Thoracic aorta (tissue), 2 donors: ENCODE measurements around the gene SNCAIP. TPM values are rescaled to one million over a fixed set of nuclear protein-coding genes. Genes with fewer than 3 reads are reported as not detected.

Experiments
- ATAC-seq: fragments of 150-250 bp; one replicate; pipeline ENCODE4 v1.8.0; 2017; ENCODE audit warnings: low read depth; ENCODE audit not compliant: insufficient number of reproducible peaks, low FRiP score
- DNase-seq: peaks from one replicate; pipeline ENCODE4 v3.0.0-alpha.2; 2020; ENCODE audit warnings: low spot score
- H3K27ac ChIP-seq, 2 donors: fragments of 200-600 bp; sonication (generic); 1 replicate in 1 of 2; 2 replicates in 1 of 2; pipeline ENCODE4 v1.5.1; 2016; ENCODE audit warnings: mild to moderate bottlenecking in 2 of 2, moderate library complexity in 2 of 2
- H3K27me3 ChIP-seq: fragments of 200-600 bp; sonication (generic); replicated peaks from 2 replicates; pipeline ENCODE4 v1.6.0; 2016; ENCODE audit warnings: mild to moderate bottlenecking; ENCODE audit not compliant: insufficient read depth
- H3K36me3 ChIP-seq: fragments of 200-600 bp; sonication (generic); one replicate; pipeline ENCODE4 v1.5.1; 2016
- H3K4me1 ChIP-seq, 2 donors: fragments of 200-600 bp; sonication (generic); 1 replicate in 1 of 2; 2 replicates in 1 of 2; pipeline versions ENCODE4 v1.5.1 to v1.6.0; 2016; ENCODE audit warnings: low read depth in 2 of 2, mild to moderate bottlenecking in 1 of 2; ENCODE audit not compliant: control insufficient read depth in 1 of 2
- H3K4me3 ChIP-seq: fragments of 200-600 bp; sonication (generic); 2 replicates; pipeline ENCODE4 v1.5.1; 2016; ENCODE audit warnings: mild to moderate bottlenecking
- H3K9me3 ChIP-seq: fragments of 200-600 bp; sonication (generic); 2 replicates; pipeline ENCODE4 v1.5.1; 2016
- CTCF ChIP-seq: fragments of 200-600 bp; sonication (generic); IDR thresholded peaks from one replicate; pipeline ENCODE4 v1.5.1; 2019; ENCODE audit warnings: antibody characterized with exemption
- total RNA-seq, 2 donors: library from RNA; depleted of rRNA; stranded (reverse); fragments of >200 nt; gene quantifications; one replicate each; pipeline versions ENCODE4 v1.1.0 to v1.2.3, GENCODE V29; 2016

Gene SNCAIP
- total RNA-seq, 2 donors from 2014 or later = 4.5 to 8.5 TPM

GRCh38 chr5:122304471-122305215 lies 7.4 kb upstream of the SNCAIP start:
- Histone ChIP-seq H3K4me3 (no peak overlapping the region), H3K36me3 (no peaks in the 10 kb centered on the region), H3K27ac (no peak overlapping the region), H3K9me3 (no peaks in the 10 kb centered on the region), H3K4me1 (no peaks in the 10 kb centered on the region), H3K27me3 (no peaks in the 10 kb centered on the region)
- DNase-seq (no peak), ATAC-seq (no peak)
- TF ChIP-seq CTCF = no peak

GRCh38 chr5:122306461-122306860 lies 5.6 kb upstream of the SNCAIP start:
- Histone ChIP-seq H3K36me3 (no peaks in the 10 kb centered on the region), H3K4me3 (no peak overlapping the region), H3K27me3 (no peaks in the 10 kb centered on the region), H3K4me1 (no peaks in the 10 kb centered on the region), H3K27ac (no peak overlapping the region), H3K9me3 (no peaks in the 10 kb centered on the region)
- DNase-seq (no peak), ATAC-seq (no peak)
- no peak for TF ChIP-seq CTCF

GRCh38 chr5:122310889-122311288 lies 1.1 kb upstream of the SNCAIP start:
- DNase-seq (no peak), ATAC-seq (no peak)
- H3K4me1 ChIP-seq = peaks cover 3 to 19% of the 10 kb centered on the region in 2 donors
- H3K4me3 ChIP-seq = peak overlapping the region; percentile 88
- no peak for TF ChIP-seq CTCF
- H3K9me3 ChIP-seq = no peaks in the 10 kb centered on the region
- no peaks in the 10 kb centered on the region for H3K36me3 ChIP-seq
- peak overlapping the region; percentile 82 to 91 for H3K27ac ChIP-seq
- H3K27me3 ChIP-seq = no peaks in the 10 kb centered on the region

GRCh38 chr5:122311497-122311960 lies 508 bp upstream of the SNCAIP start:
- ATAC-seq = no peak
- Histone ChIP-seq H3K4me3 (peak overlapping the region; percentile 88), H3K27ac (peak overlapping the region; percentile 82 to 91), H3K4me1 (peaks cover 3 to 19% of the 10 kb centered on the region in 2 donors), H3K36me3 (no peaks in the 10 kb centered on the region), H3K9me3 (no peaks in the 10 kb centered on the region), H3K27me3 (no peaks in the 10 kb centered on the region)
- DNase-seq = no peak
- no peak for TF ChIP-seq CTCF

GRCh38 chr5:122312591-122313406 lies 762 bp downstream of the SNCAIP start:
- no peak for DNase-seq
- no peak for ATAC-seq
- H3K27ac ChIP-seq = peak overlapping the region; percentile 59 to 62

More at GRCh38 chr5:122312591-122313406, 762 bp downstream of the SNCAIP start:
- H3K27me3 ChIP-seq = no peaks in the 10 kb centered on the region
- no peaks in the 10 kb centered on the region for H3K36me3 ChIP-seq
- peaks cover 3 to 19% of the 10 kb centered on the region in 2 donors for H3K4me1 ChIP-seq
- peak overlapping the region; percentile 88 for H3K4me3 ChIP-seq
- no peaks in the 10 kb centered on the region for H3K9me3 ChIP-seq
- no peak for TF ChIP-seq CTCF
